GM21526 (cell line): ENCODE measurements around the gene NUAK1.

Source experiments
- ATAC-seq: cut with Tn5 transposase; IDR thresholded peaks from one replicate; pipeline ENCODE4 v1.9.1; 2021; ENCODE audit warnings: moderate library complexity; ENCODE audit not compliant: unreplicated experiment, low FRiP score

The NUAK1 gene

DNA sequence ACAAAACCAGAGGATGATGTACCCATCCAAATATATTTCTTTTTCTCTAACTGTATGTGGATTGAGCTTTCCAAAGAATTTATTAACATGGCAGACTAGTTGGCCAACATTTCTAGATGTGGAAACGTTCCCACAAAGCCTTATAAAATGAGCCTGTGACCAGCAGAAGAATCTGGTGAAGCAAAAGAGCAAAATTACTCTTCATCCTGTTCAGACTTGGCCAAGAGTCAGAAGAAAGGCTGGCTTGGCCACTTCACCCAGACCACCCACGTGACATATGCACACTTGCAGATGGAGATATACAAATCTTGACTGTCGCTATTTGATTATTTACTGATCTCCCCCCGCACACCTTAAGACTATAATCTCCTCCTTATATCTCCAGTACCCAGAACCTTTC lies 96.7 kb downstream of the NUAK1 start:
- no peak for ATAC-seq

DNA sequence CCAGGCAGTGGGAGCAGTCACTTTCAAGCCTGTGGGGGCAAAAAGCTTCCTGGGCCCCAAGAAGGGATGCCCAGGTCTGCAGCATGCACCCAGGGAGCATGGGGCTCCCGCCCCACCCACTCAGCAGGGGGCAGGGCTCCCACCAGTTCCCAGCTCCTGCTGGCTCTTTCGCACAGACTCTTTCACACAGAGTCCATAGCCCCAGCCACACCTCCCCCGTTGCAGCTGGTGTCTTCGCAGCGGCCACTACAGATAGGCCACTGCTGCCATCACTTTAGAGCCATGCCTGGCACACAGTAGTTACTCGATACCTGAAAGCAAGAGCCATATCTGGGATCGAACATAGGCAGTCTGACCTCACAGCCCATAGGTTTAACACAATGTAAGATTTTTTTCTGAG lies 98.2 kb downstream of the NUAK1 start:
- no peak for ATAC-seq

DNA sequence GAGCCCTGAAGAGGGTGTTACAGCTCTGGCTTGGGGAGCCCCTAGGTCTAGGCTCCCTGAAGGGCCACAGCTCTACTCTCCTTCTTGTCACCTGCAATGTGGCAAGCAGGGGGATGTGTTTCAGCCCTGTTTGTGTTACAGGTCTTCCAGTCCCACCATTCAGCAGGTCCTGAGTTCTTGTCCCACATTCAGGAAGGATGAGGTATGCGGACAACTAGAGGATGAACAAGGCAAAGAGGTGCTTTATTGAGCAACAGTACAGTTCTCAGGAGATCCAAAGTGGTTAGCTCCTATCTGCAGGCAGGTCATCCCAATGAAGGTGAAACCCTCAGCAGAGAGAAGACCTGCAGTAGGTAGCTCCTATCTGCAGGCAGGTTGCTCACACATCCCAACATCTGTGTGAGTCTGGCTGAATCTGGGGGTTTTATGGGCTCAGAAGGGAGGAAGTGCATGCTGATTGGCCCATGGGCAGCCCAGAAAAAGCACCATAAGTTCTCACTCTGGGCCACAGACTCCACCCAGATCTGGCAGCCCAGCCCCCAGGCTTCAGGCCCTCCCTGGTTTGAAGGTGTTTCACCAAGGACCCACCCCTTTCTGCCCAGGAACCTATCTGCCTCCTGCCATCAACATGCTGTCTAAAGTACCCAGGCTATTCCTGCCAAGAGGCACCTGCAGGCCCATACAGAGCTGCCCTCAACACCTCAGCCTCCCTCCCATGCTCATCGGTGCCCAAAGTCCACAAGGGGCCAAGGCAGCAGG lies 98.9 kb downstream of the NUAK1 start:
- ATAC-seq, result no peak

DNA sequence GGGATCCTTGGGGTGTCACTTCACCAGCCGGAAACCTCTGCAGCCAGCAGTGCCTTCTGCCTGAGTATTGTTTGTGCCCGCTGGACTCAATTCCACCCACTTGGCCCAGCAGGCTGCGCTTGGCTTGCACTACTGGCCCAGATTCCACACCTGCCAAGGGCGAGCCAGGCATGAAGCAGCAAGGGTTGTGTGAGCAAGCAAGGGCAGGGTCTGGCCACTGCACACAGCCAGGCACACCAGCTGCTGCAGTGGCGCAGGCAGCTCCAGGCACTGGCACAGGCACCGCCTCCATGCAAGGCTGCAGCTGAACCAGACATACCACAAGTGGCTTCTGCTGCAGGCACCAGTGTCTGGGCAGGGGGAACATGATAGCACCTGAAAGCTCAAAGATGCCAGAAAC lies 99.5 kb downstream of the NUAK1 start:
- no peak for ATAC-seq

DNA sequence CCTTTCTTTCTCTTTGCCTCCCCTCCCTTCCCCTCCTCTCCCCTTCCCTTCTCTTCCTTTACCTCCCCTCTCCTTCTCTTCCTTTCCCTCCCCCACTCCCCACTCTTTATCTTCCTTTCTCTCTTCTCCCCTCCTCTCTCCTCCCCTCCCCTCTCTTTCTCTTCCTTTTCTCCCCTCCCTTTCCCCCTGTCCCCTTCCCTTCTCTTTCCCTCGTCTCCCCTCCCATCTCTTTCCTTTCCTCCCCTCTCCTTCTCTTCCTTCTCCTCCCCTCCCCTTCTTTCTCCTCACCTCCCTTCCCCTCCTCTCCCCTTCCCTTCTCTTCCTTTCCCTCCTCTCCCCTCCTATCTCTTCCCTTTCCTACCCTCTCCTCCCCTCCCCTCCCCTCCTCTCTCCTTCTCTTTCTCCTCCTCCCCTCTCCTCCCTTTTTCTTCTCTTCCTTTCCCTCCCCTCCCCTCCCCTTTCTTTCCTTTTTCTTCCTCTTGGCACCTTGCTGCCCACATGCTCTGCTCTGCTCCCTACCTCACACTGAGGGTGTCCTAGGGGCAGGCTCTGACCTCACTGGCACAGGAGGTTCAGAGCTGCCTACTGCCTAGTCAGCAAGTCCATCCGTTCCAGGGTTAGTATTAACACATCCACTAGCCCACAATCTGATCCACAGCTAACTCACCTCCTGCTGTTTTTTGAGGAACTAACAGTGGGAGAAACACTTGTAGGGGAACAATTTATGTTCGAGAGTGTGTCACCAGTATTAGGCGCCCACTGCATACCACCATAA lies 101.0 kb downstream of the NUAK1 start:
- ATAC-seq, result no peak

DNA sequence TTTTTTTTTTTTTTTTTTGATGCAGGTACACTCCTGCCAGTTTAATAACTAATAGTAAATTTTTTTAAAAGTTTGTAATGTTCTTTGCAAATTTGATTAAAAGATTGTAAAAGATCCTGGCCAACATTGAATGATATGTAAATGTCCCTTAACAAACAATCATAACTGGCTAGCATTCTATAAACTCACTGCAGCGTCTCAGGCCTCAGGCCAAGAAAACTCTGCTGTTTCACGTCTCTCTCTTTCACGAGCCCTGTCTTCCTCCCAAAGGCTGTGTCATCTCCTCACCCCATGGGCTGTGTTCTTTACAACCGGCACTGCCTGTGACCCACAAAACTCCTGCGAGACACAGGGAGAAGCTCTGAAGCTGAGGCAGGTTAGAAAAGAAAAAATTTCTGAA lies 103.3 kb downstream of the NUAK1 start:
- no peak for ATAC-seq

DNA sequence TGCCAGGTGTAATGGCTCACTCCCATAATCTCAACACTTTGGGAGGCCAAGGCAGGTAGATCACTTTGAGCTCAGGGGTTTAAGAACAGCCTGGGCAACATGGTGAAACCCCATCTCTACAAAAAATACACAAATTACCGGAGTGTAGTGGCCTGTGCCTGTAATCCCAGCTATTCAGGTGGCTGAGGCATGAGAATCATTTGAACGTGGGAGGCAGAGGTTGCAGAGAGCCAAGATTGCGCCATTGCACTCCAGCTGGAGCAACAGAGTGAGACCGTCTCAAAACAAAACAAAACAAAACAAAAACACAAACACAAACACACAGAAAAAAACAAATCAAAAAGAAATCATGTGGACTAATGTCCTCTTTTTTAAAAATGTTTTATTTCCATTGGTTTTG lies 104.4 kb downstream of the NUAK1 start:
- no peak for ATAC-seq

DNA sequence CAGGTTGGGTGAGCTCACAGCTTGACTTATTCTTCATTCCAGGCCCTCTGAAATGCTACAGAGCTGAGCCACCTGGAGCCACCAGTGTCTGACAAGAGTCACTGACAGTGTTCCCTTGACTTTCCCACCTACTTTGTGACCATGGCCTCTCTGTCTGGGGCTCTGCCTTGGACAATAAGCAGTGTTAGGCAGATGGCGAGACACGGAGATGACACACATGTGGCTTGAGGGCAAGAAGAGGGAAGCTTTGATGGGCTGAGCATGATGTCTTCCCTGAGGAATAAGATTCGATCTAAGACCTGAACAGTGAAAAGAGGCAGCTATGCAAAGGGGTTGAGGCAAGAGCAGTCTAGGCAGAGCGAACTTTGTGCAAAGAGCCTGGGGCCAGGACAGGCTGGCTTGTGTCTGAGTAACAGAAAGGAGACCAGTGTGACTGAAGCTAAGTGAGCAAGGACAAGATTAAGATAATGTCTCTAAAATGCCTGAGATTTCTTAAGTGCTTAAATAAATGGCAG lies 105.5 kb downstream of the NUAK1 start:
- ATAC-seq, result no peak

DNA sequence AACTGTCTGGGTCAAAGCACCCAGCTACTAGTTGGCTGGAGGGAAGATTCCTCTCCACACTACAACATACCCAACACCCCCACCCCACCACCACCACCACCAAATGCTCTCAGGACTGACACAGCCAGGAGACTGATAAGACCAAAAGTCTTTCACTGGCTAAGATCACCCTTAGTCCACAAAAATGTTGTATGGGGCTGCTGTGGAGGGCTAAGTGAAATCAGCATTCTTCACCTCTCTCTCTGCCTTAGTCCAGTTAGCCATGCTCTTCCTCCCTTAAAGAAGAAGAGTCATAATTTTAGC lies 106.2 kb downstream of the NUAK1 start:
- no peak for ATAC-seq

DNA sequence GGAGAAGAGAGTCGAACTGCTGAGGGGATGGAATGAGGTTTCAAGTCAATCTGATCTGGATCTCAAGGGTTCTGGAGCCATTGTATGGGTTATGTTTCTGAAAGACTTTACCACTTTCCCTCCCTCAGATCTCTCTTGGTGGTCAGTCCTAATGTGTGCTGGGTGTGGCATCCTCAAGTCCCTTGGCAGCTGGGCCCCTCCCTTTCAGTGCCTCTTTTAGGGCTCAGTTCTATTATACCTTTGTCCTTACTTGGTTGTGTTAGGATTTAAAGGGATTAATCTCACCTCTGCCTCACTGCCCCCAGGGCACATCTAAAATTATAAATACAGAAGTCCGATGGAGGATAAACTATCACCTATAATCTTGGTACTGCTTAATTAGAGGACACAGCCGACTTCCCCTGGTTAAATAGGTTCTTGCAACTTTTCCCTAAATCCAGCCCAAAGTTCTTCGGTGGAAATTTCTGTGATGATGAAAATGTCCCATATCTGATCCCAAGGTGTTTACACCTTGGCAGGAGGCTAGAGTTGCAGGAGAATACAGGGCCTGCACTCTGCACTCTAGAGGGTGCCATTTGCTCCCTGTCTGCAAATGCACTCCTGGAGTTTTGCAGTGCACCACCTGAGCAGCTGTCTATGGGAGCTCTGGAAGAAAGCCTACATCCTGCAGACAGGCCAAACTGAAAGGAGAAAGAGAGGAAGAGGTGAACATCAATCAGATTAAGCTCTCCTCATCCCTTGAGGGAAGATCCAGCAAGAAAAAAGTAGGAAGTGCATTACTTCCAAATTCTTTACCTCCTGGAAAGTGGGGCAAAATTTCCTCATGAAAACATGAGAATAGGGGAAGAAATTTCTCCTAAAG lies 106.8 kb downstream of the NUAK1 start:
- ATAC-seq, result no peak

DNA sequence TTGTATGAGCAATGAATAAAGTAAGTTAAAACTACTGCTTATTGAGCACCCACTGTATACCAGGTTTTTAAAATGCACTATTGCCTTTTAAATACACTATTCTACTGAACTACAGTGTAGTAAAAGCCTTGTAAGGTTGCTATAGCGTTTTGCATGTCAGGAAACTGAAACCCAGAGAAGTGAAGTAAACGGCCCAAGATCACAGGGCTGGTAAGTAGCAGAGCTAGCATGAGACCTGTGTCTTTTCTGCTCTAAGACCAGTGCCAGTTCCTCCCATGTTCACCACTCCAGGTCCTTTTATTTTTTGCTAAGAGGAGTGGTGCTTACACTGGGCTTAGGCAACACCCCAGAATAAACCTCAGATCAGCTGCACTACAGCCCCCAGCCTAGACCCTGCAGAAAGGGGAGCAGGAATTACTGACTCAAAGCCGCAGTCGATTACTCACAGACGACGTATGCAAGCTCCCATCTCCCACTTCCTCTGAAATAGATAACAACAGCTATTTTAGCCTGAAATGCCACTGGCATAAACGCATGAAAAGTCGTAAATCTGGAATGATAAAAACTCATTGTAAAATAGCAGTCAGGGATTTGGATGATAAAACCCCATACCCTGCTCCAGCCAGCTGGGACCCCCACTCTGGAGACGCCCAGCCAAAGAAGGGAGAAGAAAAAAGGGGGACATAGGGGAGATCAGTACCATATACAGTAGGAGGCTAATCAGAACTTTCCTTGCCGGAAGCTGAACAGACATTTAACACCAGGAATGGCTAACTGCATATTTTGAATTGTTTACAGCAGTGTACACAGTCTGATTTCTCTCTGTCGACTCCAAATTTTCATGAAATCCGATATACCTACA lies 108.3 kb downstream of the NUAK1 start:
- no peak for ATAC-seq

DNA sequence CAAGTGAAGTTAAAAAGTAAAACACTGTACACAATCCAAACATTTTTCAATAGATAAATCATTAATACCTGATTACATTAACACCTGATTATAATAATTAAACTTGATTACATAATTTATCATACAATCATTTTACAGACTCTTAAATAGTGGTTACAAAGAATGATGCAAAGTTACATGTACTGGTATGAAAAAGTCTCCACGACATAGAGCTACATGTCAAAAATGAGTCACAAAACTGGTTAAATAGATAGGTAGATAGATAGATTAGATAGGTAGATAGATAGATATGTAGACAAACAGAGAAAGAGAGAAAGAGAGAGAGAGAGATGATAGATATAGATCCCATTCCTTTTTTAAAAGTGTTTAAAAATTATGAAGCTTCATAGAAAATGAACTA lies 109.2 kb downstream of the NUAK1 start:
- no peak for ATAC-seq

DNA sequence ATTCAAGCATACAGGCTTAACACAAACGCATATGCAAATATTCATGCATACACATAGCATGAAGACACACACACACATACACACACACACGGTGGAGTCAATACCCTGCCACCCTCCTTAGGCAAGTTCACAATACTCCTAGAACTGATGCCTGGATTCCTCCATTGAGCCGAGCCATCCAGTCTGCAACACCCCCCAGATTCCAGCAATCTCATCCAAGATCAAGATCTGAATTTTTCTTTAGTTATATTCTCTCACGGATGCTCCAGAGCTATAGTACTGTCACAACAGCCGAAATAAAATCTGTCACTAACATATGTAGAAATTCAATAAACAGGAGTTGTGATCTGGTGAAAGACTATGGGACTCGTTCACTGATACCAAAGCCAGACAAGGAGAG lies 110.8 kb downstream of the NUAK1 start:
- no peak for ATAC-seq

DNA sequence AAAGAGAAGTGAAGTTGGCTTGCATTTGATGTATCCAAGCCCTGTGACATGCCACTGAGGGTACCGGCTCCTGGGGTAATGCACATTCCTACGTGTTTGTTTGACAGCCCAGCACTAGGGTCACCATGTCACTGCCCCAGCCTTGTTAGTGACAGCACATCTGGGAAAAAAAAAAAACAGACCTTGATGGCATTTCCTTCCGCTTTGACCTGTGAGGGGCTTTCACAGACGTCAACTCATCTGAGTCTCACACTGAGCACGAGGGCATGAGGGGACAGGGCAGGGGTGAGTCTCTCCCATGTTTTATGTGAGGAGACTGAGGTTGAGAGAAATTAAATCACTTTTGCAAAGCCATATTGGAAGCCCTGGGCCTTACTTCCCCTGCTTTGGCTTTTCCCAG lies 111.5 kb downstream of the NUAK1 start:
- no peak for ATAC-seq

DNA sequence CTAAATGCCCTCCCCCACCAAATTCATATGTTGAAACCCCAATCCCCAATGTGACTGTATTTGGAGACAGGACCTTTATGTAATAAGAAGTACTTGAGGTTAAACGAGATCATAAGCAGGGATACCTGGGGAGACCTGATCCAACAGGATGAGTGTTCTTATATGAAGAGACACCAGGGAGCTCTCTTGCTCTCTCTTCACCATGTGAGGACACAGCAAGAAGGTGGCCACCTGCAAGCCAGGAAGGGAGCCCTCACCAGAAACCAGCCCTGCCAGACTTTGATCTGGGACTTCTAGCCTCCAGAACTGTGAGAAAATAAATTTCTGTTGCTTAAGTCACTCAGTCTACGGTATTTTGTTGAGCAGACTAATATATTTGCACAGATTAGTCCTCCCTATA lies 113.6 kb downstream of the NUAK1 start:
- no peak for ATAC-seq

DNA sequence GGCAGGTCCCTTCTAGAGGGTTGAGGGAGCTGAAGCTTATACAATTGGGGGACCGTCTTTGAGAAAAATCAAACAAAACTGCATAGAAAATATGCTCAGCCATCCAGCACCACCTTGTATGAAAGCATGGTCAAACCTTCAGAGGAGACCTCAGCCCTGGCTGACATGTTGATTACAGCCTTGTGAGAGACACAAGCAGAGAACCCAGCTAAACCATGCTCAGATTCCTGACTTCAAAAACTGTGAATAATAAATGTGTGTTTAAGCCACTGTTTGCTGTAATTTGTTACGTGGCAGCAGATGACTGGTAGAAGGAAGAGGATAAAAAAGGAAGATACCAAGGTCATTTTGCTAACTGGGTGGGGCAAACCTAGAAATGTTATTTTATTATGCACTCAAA lies 115.7 kb downstream of the NUAK1 start:
- ATAC-seq, result no peak

DNA sequence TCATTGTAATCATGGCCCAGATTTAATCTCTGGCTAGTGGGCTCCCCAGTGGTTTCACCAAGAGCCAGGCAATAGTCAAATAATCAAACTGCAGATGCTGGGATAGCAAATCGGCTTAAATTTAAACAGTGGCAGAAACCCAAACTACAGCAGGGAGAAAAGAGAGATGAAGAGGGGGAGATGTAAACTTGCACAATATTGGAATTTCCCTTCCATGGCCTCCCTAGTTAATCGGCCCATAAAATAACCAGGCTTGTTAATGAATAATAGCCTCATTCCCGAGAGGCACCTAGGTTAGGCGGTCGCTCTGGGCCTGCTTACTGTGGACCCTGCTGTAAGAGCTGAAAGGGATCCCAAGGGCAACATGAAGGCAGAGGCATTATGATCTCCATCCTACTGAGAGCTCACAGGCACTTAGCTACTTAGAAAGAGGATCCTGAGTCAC lies 116.2 kb downstream of the NUAK1 start:
- ATAC-seq, result no peak

DNA sequence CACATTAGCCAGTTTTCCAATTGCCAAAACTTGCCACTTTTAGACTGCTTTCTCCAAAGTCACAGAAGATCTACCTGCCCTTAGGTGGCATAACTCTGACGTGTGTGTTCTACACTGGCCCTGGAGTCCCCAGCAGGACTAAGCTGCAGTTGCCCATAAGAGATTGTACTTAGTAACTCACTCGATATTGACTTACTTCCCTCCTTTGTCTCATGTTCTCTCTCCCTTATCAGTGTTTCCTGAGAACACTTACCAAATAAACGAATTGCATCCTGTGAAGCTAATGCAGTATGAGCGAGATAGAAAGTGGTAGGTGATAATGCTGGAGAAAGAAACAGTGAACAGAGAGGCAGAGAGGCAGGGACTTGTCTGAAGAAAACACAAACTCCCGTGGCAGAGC lies 117.2 kb downstream of the NUAK1 start:
- ATAC-seq, result no peak

DNA sequence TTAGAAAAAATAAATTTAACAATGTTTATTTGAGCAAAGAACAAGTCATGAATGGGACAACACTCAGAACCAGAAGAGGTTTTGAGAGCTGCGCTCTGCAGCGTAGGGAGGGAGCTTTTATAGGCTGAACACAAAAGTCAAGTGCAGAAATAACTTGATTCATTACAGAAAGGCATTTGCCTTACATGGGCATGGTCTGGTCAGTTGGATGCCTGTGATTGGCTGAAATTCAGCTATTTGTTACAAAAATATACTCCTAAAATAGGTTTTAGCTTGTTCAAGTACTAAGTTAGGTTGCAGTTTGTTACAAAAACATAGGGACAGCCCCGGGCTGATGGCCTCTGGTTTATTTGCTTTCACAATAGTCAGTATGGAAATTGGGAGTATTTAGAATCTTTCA lies 118.0 kb downstream of the NUAK1 start:
- no peak for ATAC-seq

DNA sequence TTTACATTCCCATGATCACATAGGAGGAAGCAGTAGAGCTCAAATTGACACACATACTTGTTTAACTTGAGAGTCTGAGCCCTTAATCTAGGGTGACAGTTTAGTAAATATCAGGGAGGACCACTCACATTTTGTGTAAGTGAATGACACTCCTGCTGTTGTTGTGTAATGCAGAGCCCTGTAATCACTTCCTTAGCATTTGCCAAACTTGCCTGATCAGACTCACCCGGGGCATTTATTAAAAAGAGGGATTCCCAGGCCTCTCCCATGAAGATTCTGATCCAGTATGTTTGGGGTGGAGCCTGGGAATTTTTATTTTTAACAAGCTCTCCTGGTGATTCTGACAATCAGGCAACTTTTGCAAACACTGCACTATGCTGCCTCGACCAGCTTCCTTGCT lies 119.6 kb downstream of the NUAK1 start:
- no peak for ATAC-seq
